GM10248 (cell line): Measurements from ENCODE around the gene CDH10.

ENCODE experiments used
- CTCF ChIA-PET: fragments of 300-600 bp; sonication (Branson Sonifier 250); formaldehyde crosslinking; extraction: SDS; loops from one replicate; lab custom pipeline; 2021; ENCODE audit warnings: antibody characterized with exemption; lab: Yijun Ruan, JAX
- POLR2A ChIA-PET: fragments of 350-650 bp; sonication (Branson Sonifier 250); formaldehyde crosslinking; extraction: SDS; loops from one replicate; lab custom pipeline; 2020; ENCODE audit warnings: antibody characterized with exemption; lab: Yijun Ruan, JAX
- DNase-seq: peaks from one replicate; pipeline ENCODE4 v3.0.0; 2012; ENCODE audit errors: extremely low spot score
- CTCF ChIP-seq: IDR thresholded peaks from 2 replicates; pipeline ENCODE4 v1.5.1; 2012; ENCODE audit warnings: mild to moderate bottlenecking, low read depth; ENCODE audit errors: extremely low read depth, missing control alignments, control extremely low read depth

The CDH10 gene

GRCh38 chr5:24555229-24555628, 89.5 kb downstream of the CDH10 start:
- TF ChIP-seq CTCF, result no peak
- ChIA-PET CTCF (interaction anchor here (1.2 kb wide), 1 partner anchor 15 kb away, joined by 3 read pairs; no protein-coding TSS in a partner anchor), POLR2A (no interaction called here)
- DNase-seq, result no peak

GRCh38 chr5:24547132-24547531, 97.6 kb downstream of the CDH10 start:
- TF ChIP-seq CTCF, result no peak
- CTCF ChIA-PET, result no interaction called here
- POLR2A ChIA-PET, result no interaction called here
- no peak for DNase-seq

- DNase-seq, result no peak
- CTCF ChIA-PET, result no interaction called here
Measured at GRCh38 chr5:24539613-24540012, 105.2 kb downstream of the CDH10 start.

GRCh38 chr5:24538346-24538745, 106.4 kb downstream of the CDH10 start:
- TF ChIP-seq CTCF, result no peak
- ChIA-PET CTCF (no interaction called here), POLR2A (no interaction called here)
- no peak for DNase-seq

More at GRCh38 chr5:24539613-24540012, 105.2 kb downstream of the CDH10 start:
- POLR2A ChIA-PET, result no interaction called here
- TF ChIP-seq CTCF, result no peak

- DNase-seq, result no peak
- POLR2A ChIA-PET, result no interaction called here
- no peak for TF ChIP-seq CTCF
- CTCF ChIA-PET, result no interaction called here
Measured at GRCh38 chr5:24535646-24536045, 109.1 kb downstream of the CDH10 start.

GRCh38 chr5:24530906-24531305, 113.9 kb downstream of the CDH10 start:
- POLR2A ChIA-PET, result no interaction called here
- no peak for TF ChIP-seq CTCF
- no peak for DNase-seq
- CTCF ChIA-PET, result no interaction called here

GRCh38 chr5:24525414-24525813, 119.4 kb downstream of the CDH10 start:
- ChIA-PET POLR2A (no interaction called here), CTCF (no interaction called here)
- TF ChIP-seq CTCF, result no peak
- DNase-seq, result no peak
